BJ (cell line): ENCODE measurements around the gene GDI1. TPM values are rescaled to one million over a fixed set of nuclear protein-coding genes. Genes with fewer than 3 reads are reported as not detected.

Experiments
- CTCF ChIA-PET: fragments of 350-600 bp; formaldehyde crosslinking; extraction: SDS; loops from one replicate; lab custom pipeline; 2021; ENCODE audit warnings: antibody characterized with exemption, inconsistent platforms; lab: Yijun Ruan, JAX
- POLR2A ChIA-PET: fragments of 300-600 bp; sonication (Branson Sonifier 250); formaldehyde crosslinking; extraction: SDS; loops from one replicate; lab custom pipeline; 2021; ENCODE audit warnings: antibody characterized with exemption; lab: Charles Lee
- DNase-seq: peaks from one replicate; pipeline ENCODE4 v3.0.0-alpha.2; 2011; ENCODE audit warnings: low read depth
- H3K27me3 ChIP-seq: 2 replicates; pipeline ENCODE4 v1.6.0; 2011; ENCODE audit warnings: low read length; ENCODE audit not compliant: control insufficient read depth, insufficient read depth
- H3K36me3 ChIP-seq: 2 replicates; pipeline ENCODE4 v1.5.1; 2011; ENCODE audit warnings: low read length; ENCODE audit not compliant: control insufficient read depth, insufficient read depth
- H3K4me3 ChIP-seq: 2 replicates; pipeline ENCODE4 v1.5.1; 2011; ENCODE audit warnings: low read depth, mild to moderate bottlenecking, control low read depth, low read length
- CTCF ChIP-seq: IDR thresholded peaks from 2 replicates; pipeline ENCODE4 v1.5.1; 2011; ENCODE audit warnings: low read depth, mild to moderate bottlenecking, control low read depth, inconsistent platforms, low read length, moderate library complexity; ENCODE audit not compliant: insufficient read depth
- polyA plus RNA-seq: library from polyadenylated mRNA; depleted of rRNA; stranded (reverse); fragments of >200 nt; gene quantifications from 2 replicates; pipeline ENCODE4 v1.2.3, GENCODE V29; 2011

GDI1 gene
- polyA plus RNA-seq, 1 experiment, result 216 TPM

GRCh38 chrX:154460326-154460725 lies 23.4 kb downstream of the GDI1 start:
- H3K4me3 ChIP-seq, result peak overlapping the region; percentile 73
- ChIA-PET CTCF (interaction anchor here (0.6 to 1.6 kb wide), 2 partner anchors 27 to 61 kb away, joined by 3 read pairs; no protein-coding TSS in a partner anchor), POLR2A (no interaction called here)
- no peaks in the 10 kb centered on the region for H3K27me3 ChIP-seq
- DNase-seq, result no peak
- TF ChIP-seq CTCF, result peak; percentile 34; the same call in 1 of the 2 replicates
- H3K36me3 ChIP-seq, result peaks cover 18% of the 10 kb centered on the region

- CTCF ChIA-PET, result no interaction called here
- H3K4me3 ChIP-seq, result no peak overlapping the region
- no peaks in the 10 kb centered on the region for H3K27me3 ChIP-seq
- DNase-seq, result no peak
- peaks cover 34% of the 10 kb centered on the region for H3K36me3 ChIP-seq
- POLR2A ChIA-PET, result no interaction called here
- no peak for TF ChIP-seq CTCF
These were observed 25.4 kb downstream of the GDI1 start for GRCh38 chrX:154462396-154462795.

GRCh38 chrX:154463611-154464220 lies 26.8 kb downstream of the GDI1 start:
- POLR2A ChIA-PET, result no interaction called here
- Histone ChIP-seq H3K27me3 (no peaks in the 10 kb centered on the region), H3K36me3 (peaks cover 39% of the 10 kb centered on the region), H3K4me3 (no peak overlapping the region)
- no peak for TF ChIP-seq CTCF
- CTCF ChIA-PET, result no interaction called here
- DNase-seq, result no peak

GRCh38 chrX:154464806-154465365 lies 27.9 kb downstream of the GDI1 start:
- ChIA-PET CTCF (no interaction called here), POLR2A (no interaction called here)
- DNase-seq, result no peak
- peaks cover 42% of the 10 kb centered on the region for H3K36me3 ChIP-seq
- H3K4me3 ChIP-seq, result no peak overlapping the region
- H3K27me3 ChIP-seq, result no peaks in the 10 kb centered on the region
- TF ChIP-seq CTCF, result no peak

- POLR2A ChIA-PET, result no interaction called here
- H3K4me3 ChIP-seq, result no peak overlapping the region
- H3K27me3 ChIP-seq, result no peaks in the 10 kb centered on the region
- peaks cover 48% of the 10 kb centered on the region for H3K36me3 ChIP-seq
- CTCF ChIA-PET, result interaction anchor here (1.2 kb wide), 1 partner anchor 62 kb away, joined by 3 read pairs; no protein-coding TSS in a partner anchor
- DNase-seq, result no peak
- no peak for TF ChIP-seq CTCF
These were observed 28.6 kb downstream of the GDI1 start for GRCh38 chrX:154465601-154466000.
